Progenitor cell of endocrine pancreas (in vitro differentiated cells): ENCODE results near the gene GINS3. TPM values are rescaled to one million over a fixed set of nuclear protein-coding genes. Genes with fewer than 3 reads are reported as not detected.
"Not testable (repeated sequence)": the region's sequence is repeated elsewhere in the genome, so short reads cannot be mapped to it uniquely, and the experiment has no call there.

Source experiments
- DNase-seq: peaks from one replicate; pipeline ENCODE4 v3.0.0; 2021; ENCODE audit warnings: low spot score; ENCODE audit not compliant: unreplicated experiment
- H3K27ac Mint-ChIP-seq: 2 replicates; pipeline ENCODE4 v1.8.0; 2021; ENCODE audit warnings: mild to moderate bottlenecking, moderate library complexity, mixed read lengths
- H3K27me3 Mint-ChIP-seq: 2 replicates; pipeline ENCODE4 v1.8.0; 2021; ENCODE audit warnings: mixed read lengths
- H3K36me3 Mint-ChIP-seq: 2 replicates; pipeline ENCODE4 v1.8.0; 2022; ENCODE audit warnings: mixed read lengths; ENCODE audit not compliant: insufficient read depth
- H3K4me1 Mint-ChIP-seq: 2 replicates; pipeline ENCODE4 v1.8.0; 2021; ENCODE audit warnings: low read depth, mixed read lengths
- H3K4me3 Mint-ChIP-seq: 2 replicates; pipeline ENCODE4 v1.8.0; 2021; ENCODE audit warnings: low read depth, mild to moderate bottlenecking, moderate library complexity, mixed read lengths
- H3K9me3 Mint-ChIP-seq: 2 replicates; pipeline ENCODE4 v1.8.0; 2021; ENCODE audit warnings: low read depth, mixed read lengths
- CTCF ChIP-seq: fragments of 200-600 bp; sonication (generic); IDR thresholded peaks from one replicate; pipeline ENCODE4 v1.5.0; 2021; ENCODE audit warnings: antibody characterized with exemption, mild to moderate bottlenecking; ENCODE audit not compliant: unreplicated experiment
- total RNA-seq: library from RNA; stranded (reverse); gene quantifications from 2 replicates; pipeline ENCODE4 v1.2.1, GENCODE V29; 2021

GINS3 gene
- total RNA-seq, 1 donor from 2014 or later = 9.5 TPM

- Mint-ChIP-seq H3K4me1 (no peaks in the 10 kb centered on the region), H3K4me3 (no peak overlapping the region), H3K27ac (no peak overlapping the region), H3K9me3 (no peaks in the 10 kb centered on the region), H3K36me3 (peaks cover 3% of the 10 kb centered on the region), H3K27me3 (peaks cover 29% of the 10 kb centered on the region)
- DNase-seq = no peak
- TF ChIP-seq CTCF = no peak
Measured at GRCh38 chr16:58389724-58390123, 2.5 kb upstream of the GINS3 start.

DNA sequence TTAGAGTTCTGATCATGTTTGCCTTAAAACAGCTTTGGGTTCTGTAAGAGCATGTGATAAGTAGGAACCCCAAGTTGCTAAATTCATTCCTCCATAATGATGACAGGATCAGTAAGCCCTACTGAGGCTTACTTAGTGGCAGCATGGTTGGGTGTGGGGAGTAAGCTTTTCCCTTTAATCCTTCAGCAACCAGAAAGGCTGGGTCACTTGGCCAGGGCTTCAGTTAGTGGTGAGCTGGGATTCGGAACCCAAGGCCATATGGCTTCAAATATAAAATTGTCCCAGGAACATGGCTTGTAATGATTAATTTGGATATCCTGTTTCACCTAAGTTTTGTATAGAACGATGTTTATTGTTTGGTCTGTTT is 850 bp downstream of the GINS3 start:
- no peak for DNase-seq
- peaks cover 9% of the 10 kb centered on the region for H3K36me3 Mint-ChIP-seq
- peak overlapping the region; percentile 95 for H3K27ac Mint-ChIP-seq
- H3K4me3 Mint-ChIP-seq = peak overlapping the region; percentile 97
- TF ChIP-seq CTCF = no peak
- H3K4me1 Mint-ChIP-seq = no peaks in the 10 kb centered on the region
- H3K27me3 Mint-ChIP-seq = peaks cover 29% of the 10 kb centered on the region
- no peaks in the 10 kb centered on the region for H3K9me3 Mint-ChIP-seq

GRCh38 chr16:58396897-58397296 is 4.6 kb downstream of the GINS3 start:
- not testable (repeated sequence) for H3K27me3 Mint-ChIP-seq, H3K9me3 Mint-ChIP-seq, H3K4me3 Mint-ChIP-seq, DNase-seq, H3K4me1 Mint-ChIP-seq, H3K27ac Mint-ChIP-seq
- peaks cover 14% of the 10 kb centered on the region for H3K36me3 Mint-ChIP-seq

DNA sequence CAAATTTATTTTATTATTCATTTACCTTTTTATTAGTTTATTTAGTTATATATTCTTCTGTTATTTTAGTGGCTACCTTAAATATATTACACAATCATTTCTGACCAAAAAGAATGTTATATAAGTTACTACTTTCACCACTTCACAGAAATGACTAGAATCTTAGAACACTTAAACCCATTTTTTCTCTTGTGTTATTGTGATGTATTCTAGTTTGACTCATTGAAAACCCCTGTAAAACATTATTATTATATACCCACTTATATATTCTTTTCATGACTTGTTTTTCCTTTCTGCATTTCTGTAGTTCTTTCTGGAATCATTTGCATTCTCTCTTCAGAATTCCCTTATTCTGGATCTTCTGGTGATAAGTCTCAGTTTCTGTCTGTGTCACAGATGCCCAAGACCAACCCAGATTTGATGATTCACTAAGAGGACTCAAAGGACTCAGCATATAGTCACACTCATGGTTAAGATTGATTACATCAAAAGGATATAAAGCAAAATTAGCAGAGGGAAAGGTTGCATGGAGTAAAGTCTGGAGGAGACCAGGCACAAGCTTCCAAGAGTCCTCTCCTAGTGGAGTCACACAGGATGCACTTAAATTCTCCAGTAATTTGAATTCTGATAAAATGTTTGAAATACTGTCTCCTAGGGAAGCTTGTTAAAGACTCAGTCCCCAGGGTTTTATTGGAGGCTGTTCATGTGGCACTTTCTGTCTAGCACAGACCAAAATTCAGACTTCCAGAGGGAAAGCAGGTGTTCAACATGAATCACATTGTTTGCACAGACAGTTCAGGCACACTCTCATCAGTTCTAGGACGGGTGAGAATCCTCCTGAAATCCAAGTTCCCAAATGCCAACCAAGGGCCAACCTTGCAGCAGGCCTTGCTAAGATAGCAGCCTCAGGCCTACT is 7.7 kb downstream of the GINS3 start:
- Mint-ChIP-seq H3K27me3 (no peaks in the 10 kb centered on the region), H3K27ac (no peak overlapping the region), H3K36me3 (peaks cover 10% of the 10 kb centered on the region), H3K9me3 (peaks cover 3% of the 10 kb centered on the region), H3K4me1 (no peaks in the 10 kb centered on the region), H3K4me3 (no peak overlapping the region)
- TF ChIP-seq CTCF = no peak
- DNase-seq = no peak

- not testable (repeated sequence) for H3K36me3 Mint-ChIP-seq, H3K4me3 Mint-ChIP-seq, H3K27me3 Mint-ChIP-seq, H3K27ac Mint-ChIP-seq, H3K9me3 Mint-ChIP-seq, DNase-seq, H3K4me1 Mint-ChIP-seq
Measured at GRCh38 chr16:58401305-58401704, 9.0 kb downstream of the GINS3 start.

GRCh38 chr16:58402796-58403195 is 10.5 kb downstream of the GINS3 start:
- no peak for DNase-seq
- Mint-ChIP-seq H3K9me3 (peaks cover 3% of the 10 kb centered on the region), H3K36me3 (peaks cover 7% of the 10 kb centered on the region), H3K27me3 (no peaks in the 10 kb centered on the region), H3K4me3 (no peak overlapping the region), H3K27ac (no peak overlapping the region), H3K4me1 (no peaks in the 10 kb centered on the region)
- TF ChIP-seq CTCF = no peak
